ENCODE measurements around the gene ATP5ME.
"Not testable (repeated sequence)": the region's sequence is repeated elsewhere in the genome, so short reads cannot be mapped to it uniquely, and the experiment has no call there.

Gene ATP5ME

GRCh38 chr4:683247-683897 lies 9.3 kb upstream of the ATP5ME start:
- DNase-seq (ENCODE audit: low read depth), result no peak

GRCh38 chr4:682490-683172 lies 8.6 kb upstream of the ATP5ME start:
- no peak for DNase-seq (ENCODE audit: low read depth)

GRCh38 chr4:681736-682451 lies 7.8 kb upstream of the ATP5ME start:
- no peak for DNase-seq (ENCODE audit: low read depth)

- peak; percentile 57 for DNase-seq (ENCODE audit: low read depth)
Measured at GRCh38 chr4:680928-681645, 7.0 kb upstream of the ATP5ME start.

- no peak for DNase-seq (ENCODE audit: low read depth)
Measured at GRCh38 chr4:680551-680927, 6.5 kb upstream of the ATP5ME start.

GRCh38 chr4:680091-680490 lies 6.0 kb upstream of the ATP5ME start:
- DNase-seq (ENCODE audit: low read depth), result no peak

GRCh38 chr4:679629-680028 lies 5.6 kb upstream of the ATP5ME start:
- DNase-seq (ENCODE audit: low read depth), result no peak

- no peak for DNase-seq (ENCODE audit: low read depth)
Measured at GRCh38 chr4:679104-679481, 5.0 kb upstream of the ATP5ME start.

GRCh38 chr4:678331-679103 lies 4.4 kb upstream of the ATP5ME start:
- no peak for DNase-seq (ENCODE audit: low read depth)

- no peak for DNase-seq (ENCODE audit: low read depth)
Measured at GRCh38 chr4:677431-678293, 3.6 kb upstream of the ATP5ME start.

- no peak for DNase-seq (ENCODE audit: low read depth)
Measured at GRCh38 chr4:676871-677235, 2.8 kb upstream of the ATP5ME start.

- DNase-seq (ENCODE audit: low read depth), result no peak
Measured at GRCh38 chr4:675980-676870, 2.1 kb upstream of the ATP5ME start.

GRCh38 chr4:675036-675882 lies 1.2 kb upstream of the ATP5ME start:
- no peak for DNase-seq (ENCODE audit: low read depth)

- DNase-seq (ENCODE audit: low read depth), result no peak
Measured at GRCh38 chr4:673349-674091, 556 bp downstream of the ATP5ME start.

GRCh38 chr4:671769-672168 lies 2.3 kb downstream of the ATP5ME start:
- DNase-seq (ENCODE audit: low read depth), result no peak

- DNase-seq (ENCODE audit: low read depth), result not testable (repeated sequence)
Measured at GRCh38 chr4:669806-670559, 4.1 kb downstream of the ATP5ME start.

GRCh38 chr4:668219-668618 lies 5.9 kb downstream of the ATP5ME start:
- DNase-seq (ENCODE audit: low read depth), result not testable (repeated sequence)

- no peak for DNase-seq (ENCODE audit: low read depth)
Measured at GRCh38 chr4:667545-667925, 6.5 kb downstream of the ATP5ME start.
